GM18909 (cell line): ENCODE measurements around the gene WNT5A.

Experiments
- ATAC-seq: cut with Tn5 transposase; IDR thresholded peaks from one replicate; pipeline ENCODE4 v1.9.1; 2021; ENCODE audit warnings: mild to moderate bottlenecking; ENCODE audit not compliant: unreplicated experiment, poor library complexity

The WNT5A gene

DNA sequence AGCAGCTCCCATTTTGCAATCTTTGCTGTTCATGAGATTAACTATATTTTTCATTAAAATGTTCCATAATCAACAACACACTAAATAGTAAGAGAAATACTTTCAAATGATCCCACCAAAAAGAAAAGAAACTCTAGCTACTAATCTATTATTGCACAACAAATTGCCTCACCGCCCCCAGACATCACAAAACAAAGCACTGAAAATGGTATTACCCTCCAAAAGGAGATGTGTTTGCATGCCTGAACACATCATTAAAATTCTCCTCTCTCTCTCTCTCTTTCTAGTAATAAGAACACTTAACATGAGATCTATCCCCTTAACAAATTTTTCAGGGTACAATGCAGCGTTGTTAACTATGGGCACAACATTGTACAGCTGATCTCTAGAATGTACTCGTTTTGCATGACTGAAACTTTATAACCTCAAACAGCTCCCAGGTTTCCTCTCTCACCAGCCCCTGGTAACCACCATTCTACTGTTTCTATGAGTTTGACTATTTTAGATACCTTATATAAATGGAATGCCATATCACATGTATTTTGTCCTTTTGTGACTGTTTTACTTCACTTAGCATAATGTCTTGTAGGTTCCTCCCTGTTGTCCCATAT lies 33.1 kb downstream of the WNT5A start:
- ATAC-seq: no peak

DNA sequence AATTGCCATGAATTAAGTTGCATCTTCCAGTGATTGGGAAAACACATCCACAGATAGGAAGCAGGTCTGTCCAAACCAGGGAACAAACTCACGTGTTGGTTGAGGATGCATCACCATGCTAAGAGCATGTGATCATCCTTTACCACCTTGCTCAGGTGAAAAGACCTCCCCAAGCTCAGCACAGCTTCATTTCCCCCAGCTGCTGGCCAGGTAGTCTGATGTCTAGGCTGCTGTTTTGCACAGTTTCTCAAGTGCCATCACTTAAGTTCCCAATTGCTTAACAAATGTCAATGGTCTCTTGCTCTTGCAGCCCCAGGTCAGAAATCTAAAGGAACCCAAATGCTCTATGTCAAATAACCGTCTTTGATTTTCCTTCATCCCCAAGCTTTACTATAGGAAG lies 34.2 kb downstream of the WNT5A start:
- ATAC-seq: no peak

DNA sequence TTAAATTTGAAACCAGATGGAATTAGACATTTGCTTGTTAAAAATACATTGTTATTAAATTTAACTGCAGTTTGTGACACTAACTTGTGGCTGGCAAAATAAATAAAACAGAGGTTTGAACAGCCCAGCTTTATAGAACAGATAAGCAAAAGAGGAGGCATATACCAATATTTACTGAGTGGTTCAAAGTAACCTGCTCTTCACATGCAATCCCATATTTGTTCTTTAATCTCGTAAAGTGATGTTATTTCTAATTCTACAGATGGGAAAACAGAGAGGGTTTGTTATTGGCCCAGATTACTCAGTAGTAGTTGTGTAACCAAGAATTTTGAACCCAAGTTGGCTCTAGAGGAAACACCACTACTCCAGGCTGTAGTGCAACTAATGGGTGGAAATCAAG lies 37.6 kb downstream of the WNT5A start:
- ATAC-seq: no peak

GRCh38 chr3:55446850-55447249 lies 40.3 kb downstream of the WNT5A start:
- ATAC-seq: no peak

- ATAC-seq: no peak
Observed at GRCh38 chr3:55445551-55445950, 41.6 kb downstream of the WNT5A start.

- no peak for ATAC-seq
Observed at GRCh38 chr3:55443346-55443745, 43.8 kb downstream of the WNT5A start.

DNA sequence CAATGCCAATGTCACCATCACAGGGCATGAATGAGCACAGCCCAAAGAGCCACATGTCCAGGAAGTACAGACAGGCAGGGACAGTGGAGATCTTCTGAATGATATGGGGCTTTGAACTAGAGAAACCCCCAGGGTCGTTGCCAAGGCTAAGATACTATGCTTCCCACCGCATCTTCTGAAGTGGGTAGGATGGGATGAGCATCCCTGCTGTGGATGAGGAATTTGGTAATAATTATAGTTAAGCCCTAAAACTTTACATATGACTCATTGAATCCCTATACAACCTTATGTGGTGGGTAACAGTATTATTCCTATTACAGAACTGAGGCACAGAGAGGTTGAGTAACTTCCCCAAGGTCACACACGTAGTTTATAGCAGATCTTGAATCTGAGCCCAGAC lies 44.2 kb downstream of the WNT5A start:
- ATAC-seq: no peak

- ATAC-seq: no peak
Observed at GRCh38 chr3:55441499-55441898, 45.6 kb downstream of the WNT5A start.

DNA sequence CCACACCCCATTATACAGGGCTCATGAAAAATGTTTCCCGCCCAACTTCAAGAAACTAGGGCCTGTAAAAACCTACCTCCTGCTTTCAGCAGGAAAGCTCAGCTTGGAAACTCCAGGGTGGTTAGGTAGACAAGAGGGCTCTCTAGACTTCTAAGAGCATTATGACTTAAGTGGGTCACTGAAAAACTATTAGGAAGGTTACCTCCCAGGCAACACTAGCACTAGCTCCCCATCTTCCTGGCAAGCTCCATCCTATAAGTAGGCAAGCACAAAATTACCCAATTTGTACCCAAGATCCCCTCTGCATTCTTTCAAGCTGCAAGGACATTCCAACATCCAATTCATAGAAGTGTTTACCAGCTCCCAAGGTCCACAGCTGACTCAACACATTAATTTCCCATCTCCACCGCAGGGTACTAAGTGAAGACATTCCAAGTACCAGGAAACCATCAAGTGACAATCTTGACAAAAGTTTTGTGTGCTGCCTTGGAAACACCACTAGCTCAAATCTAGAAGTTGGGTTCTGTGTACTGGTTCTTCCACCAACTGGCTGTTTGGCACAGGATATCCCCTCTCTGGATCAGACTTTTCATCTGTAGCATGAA lies 46.9 kb downstream of the WNT5A start:
- ATAC-seq: no peak

DNA sequence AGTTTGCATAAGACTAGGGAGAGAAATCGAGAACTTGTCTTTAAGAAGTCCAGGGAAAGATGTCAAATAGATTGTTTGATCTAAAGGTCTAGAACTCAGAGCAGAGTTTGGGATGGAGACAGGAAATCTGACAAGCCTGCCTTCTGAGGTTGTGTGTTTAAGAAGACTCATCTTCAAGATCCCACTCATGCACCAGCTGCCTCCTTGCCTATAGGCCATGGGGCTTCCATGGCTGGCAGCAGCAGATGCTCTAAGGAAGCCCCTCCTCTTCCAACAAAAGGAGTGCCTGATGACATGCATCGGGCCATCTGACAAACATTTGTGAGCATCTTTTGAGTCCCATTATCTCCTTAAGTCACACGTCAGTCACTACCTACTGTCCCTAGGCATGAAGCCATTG lies 47.4 kb downstream of the WNT5A start:
- ATAC-seq: no peak

GRCh38 chr3:55436644-55437043 lies 50.5 kb downstream of the WNT5A start:
- ATAC-seq: no peak

DNA sequence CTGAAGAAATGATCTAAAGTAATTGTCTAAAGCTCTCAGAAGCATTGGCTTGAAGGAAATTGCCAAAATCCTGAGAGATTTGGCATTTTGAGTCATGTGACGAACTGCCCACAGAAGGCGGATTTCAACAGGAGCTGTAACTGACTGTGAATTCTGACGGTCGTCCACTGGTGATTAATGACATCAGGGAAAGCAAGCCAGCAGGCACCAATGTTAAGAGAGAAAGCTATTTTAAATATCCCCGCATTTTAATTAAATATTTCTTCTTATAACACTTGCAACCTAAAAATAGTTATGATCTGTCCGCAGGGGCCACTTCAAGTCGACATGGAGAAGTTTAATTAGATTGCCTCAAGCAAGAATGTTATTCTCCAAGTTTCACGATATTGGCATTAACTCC lies 51.6 kb downstream of the WNT5A start:
- ATAC-seq: no peak

GRCh38 chr3:55434789-55435188 lies 52.3 kb downstream of the WNT5A start:
- ATAC-seq: no peak

GRCh38 chr3:55431041-55431440 lies 56.1 kb downstream of the WNT5A start:
- no peak for ATAC-seq

GRCh38 chr3:55427739-55428138 lies 59.4 kb downstream of the WNT5A start:
- ATAC-seq: no peak

DNA sequence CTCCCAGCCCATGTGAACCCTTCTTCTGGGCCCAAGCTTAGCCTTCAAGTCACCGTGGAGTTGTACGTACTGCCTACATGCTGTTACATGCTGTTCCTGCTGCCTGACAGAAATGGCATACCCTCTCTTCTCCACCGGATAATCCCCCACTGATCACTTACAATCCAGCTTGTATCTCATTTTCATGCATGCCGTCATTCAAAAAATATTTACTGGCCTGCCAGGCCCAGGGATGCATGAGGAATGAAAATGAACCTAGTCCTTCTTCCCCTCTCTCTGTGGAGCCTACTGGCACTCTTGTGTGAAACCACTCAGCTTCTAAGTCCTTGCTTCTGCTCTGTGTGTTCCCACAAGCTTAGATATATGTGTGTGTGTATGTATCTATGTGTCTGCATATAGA lies 60.6 kb downstream of the WNT5A start:
- no peak for ATAC-seq

- no peak for ATAC-seq
Observed at GRCh38 chr3:55423782-55424181, 63.3 kb downstream of the WNT5A start.

GRCh38 chr3:55417211-55417610 lies 69.9 kb downstream of the WNT5A start:
- ATAC-seq: no peak

DNA sequence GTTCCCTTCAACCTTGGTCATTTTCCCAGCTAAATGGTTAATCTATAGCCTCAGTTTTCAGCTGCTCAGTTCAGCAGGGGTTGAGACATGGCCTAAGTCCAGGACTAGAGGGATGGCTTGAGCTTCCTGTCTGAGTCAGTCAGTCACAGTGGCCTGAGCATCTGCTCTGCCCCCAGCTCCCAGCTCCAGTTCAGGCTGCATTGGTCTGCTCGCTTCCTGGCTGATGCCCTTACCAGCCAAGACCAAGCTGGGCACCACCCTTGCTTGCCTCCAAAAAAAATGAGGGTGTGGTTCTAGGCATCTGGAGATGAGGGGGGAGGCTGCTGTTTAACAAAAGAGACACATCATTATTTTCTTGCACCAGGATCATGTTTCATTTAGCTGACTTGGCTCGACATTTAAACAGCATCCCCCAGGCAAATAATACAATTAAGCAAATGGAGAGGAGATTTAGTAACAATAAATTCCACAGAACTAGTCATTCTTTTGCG lies 70.7 kb downstream of the WNT5A start:
- ATAC-seq: no peak
